Liver (tissue), 9 donors: ENCODE results near the gene LRMDA. TPM values are rescaled to one million over a fixed set of nuclear protein-coding genes. Genes with fewer than 3 reads are reported as not detected.

Experiments used
- DNase-seq: peaks from one replicate; pipeline ENCODE4 v3.0.0-alpha.2; 2017; ENCODE audit warnings: low spot score
- H3K27ac ChIP-seq, 2 donors: one replicate each; pipeline ENCODE4 v1.7.0; 2013; ENCODE audit warnings: inconsistent platforms in 2 of 2, low read length in 2 of 2, control low read depth in 1 of 2, low read depth in 1 of 2, mild to moderate bottlenecking in 1 of 2
- H3K27me3 ChIP-seq, 4 donors: one replicate each; pipeline versions ENCODE4 v1.6.1 to v1.7.0; 2013; ENCODE audit warnings: low read length in 3 of 4, inconsistent platforms in 1 of 4, mild to moderate bottlenecking in 1 of 4, moderate library complexity in 1 of 4; ENCODE audit not compliant: control insufficient read depth in 4 of 4, insufficient read depth in 4 of 4
- H3K36me3 ChIP-seq, 4 donors: one replicate each; pipeline versions ENCODE4 v1.6.1 to v1.7.0; 2013; ENCODE audit warnings: low read length in 3 of 4, mild to moderate bottlenecking in 3 of 4, low read depth in 1 of 4, moderate library complexity in 1 of 4; ENCODE audit not compliant: control insufficient read depth in 4 of 4, insufficient read depth in 3 of 4
- H3K4me1 ChIP-seq, 4 donors: one replicate each; pipeline versions ENCODE4 v1.6.1 to v1.7.0; 2013; ENCODE audit warnings: low read length in 3 of 4, mild to moderate bottlenecking in 3 of 4, moderate library complexity in 1 of 4; ENCODE audit not compliant: control insufficient read depth in 4 of 4, insufficient read depth in 4 of 4
- H3K4me3 ChIP-seq, 3 donors: one replicate each; pipeline versions ENCODE4 v1.6.1 to v1.7.0; 2013; ENCODE audit warnings: low read length in 3 of 3, control low read depth in 1 of 3, low read depth in 1 of 3, mild to moderate bottlenecking in 1 of 3
- H3K9ac ChIP-seq, 2 donors: one replicate each; pipeline ENCODE4 v1.7.0; 2013; ENCODE audit warnings: low read length in 2 of 2, mild to moderate bottlenecking in 2 of 2, moderate library complexity in 2 of 2, control low read depth in 1 of 2, low read depth in 1 of 2
- H3K9me3 ChIP-seq, 4 donors: one replicate each; pipeline versions ENCODE4 v1.6.1 to v1.7.0; 2013; ENCODE audit warnings: low read length in 3 of 4; ENCODE audit not compliant: control insufficient read depth in 4 of 4
- ATF3 ChIP-seq: IDR thresholded peaks from 2 replicates; pipeline ENCODE4 v1.6.1; 2016; ENCODE audit warnings: antibody characterized with exemption
- CTCF ChIP-seq: fragments of 150-350 bp; IDR thresholded peaks from 2 replicates; pipeline ENCODE4 v1.5.1; 2017; ENCODE audit warnings: improper control_type of control experiment, low read depth, low read length; ENCODE audit not compliant: missing input control
- EGR1 ChIP-seq, 2 donors: IDR thresholded peaks; 2 replicates each; pipeline ENCODE4 v1.6.1; 2016 to 2018; ENCODE audit warnings: antibody characterized with exemption in 2 of 2, low read depth in 2 of 2
- FOXA1 ChIP-seq: IDR thresholded peaks from 2 replicates; pipeline ENCODE4 v1.6.1; 2016; ENCODE audit warnings: antibody characterized with exemption
- FOXA2 ChIP-seq: IDR thresholded peaks from 2 replicates; pipeline ENCODE4 v1.6.1; 2016; ENCODE audit warnings: antibody characterized with exemption
- GABPA ChIP-seq, 2 donors: IDR thresholded peaks in 1 of 2; conservative IDR thresholded peaks in 1 of 2; 2 replicates each; pipeline ENCODE4 v1.6.1; 2016; ENCODE audit warnings: antibody characterized with exemption in 2 of 2, mild to moderate bottlenecking in 1 of 2, moderate library complexity in 1 of 2
- HNF4A ChIP-seq, 2 donors: conservative IDR thresholded peaks; 2 replicates each; pipeline ENCODE4 v1.6.1; 2016; ENCODE audit warnings: antibody characterized with exemption in 2 of 2, mild to moderate bottlenecking in 2 of 2
- HNF4G ChIP-seq: IDR thresholded peaks from 2 replicates; pipeline ENCODE4 v1.6.1; 2016; ENCODE audit warnings: antibody characterized with exemption
- JUND ChIP-seq, 2 donors: IDR thresholded peaks; 2 replicates each; pipeline ENCODE4 v1.6.1; 2016; ENCODE audit warnings: antibody characterized with exemption in 2 of 2
- MAX ChIP-seq: IDR thresholded peaks from 2 replicates; pipeline ENCODE4 v1.6.1; 2016; ENCODE audit warnings: antibody characterized with exemption
- NR2F2 ChIP-seq: IDR thresholded peaks from 2 replicates; pipeline ENCODE4 v1.6.1; 2016; ENCODE audit warnings: antibody characterized with exemption
- RAD21 ChIP-seq, 2 donors: IDR thresholded peaks; 2 replicates each; pipeline ENCODE4 v1.6.1; 2016; ENCODE audit warnings: antibody characterized with exemption in 2 of 2, mild to moderate bottlenecking in 2 of 2
- REST ChIP-seq: IDR thresholded peaks from 2 replicates; pipeline ENCODE4 v1.6.1; 2016; ENCODE audit warnings: antibody characterized with exemption, mild to moderate bottlenecking
- RXRA ChIP-seq, 2 donors: IDR thresholded peaks; 2 replicates each; pipeline ENCODE4 v1.6.1; 2017 to 2018; ENCODE audit warnings: antibody characterized with exemption in 2 of 2, mild to moderate bottlenecking in 1 of 2
- SP1 ChIP-seq: IDR thresholded peaks from 2 replicates; pipeline ENCODE4 v1.6.1; 2018; ENCODE audit warnings: antibody characterized with exemption, mild to moderate bottlenecking
- TAF1 ChIP-seq: conservative IDR thresholded peaks from 2 replicates; pipeline ENCODE4 v1.6.1; 2016; ENCODE audit warnings: antibody characterized with exemption, mild to moderate bottlenecking
- YY1 ChIP-seq: IDR thresholded peaks from 2 replicates; pipeline ENCODE4 v1.6.1; 2016; ENCODE audit warnings: antibody characterized with exemption, mild to moderate bottlenecking
- ZBTB33 ChIP-seq: IDR thresholded peaks from 2 replicates; pipeline ENCODE4 v1.6.1; 2016; ENCODE audit warnings: antibody characterized with exemption
- WGBS: extraction: QIAGEN DNeasy Blood & Tissue Kit; methylation state at CpG from one replicate; pipeline ENCODE4 v1.1.7; 2013; 5-methylcytosine and 5-hydroxymethylcytosine counted together
- polyA plus RNA-seq, 2 donors: library from polyadenylated mRNA; stranded (reverse) in 1 of 2; unstranded in 1 of 2; fragments of 200-250 nt in 1 of 2; fragments of >200 nt in 1 of 2; fragmentation: Nextera tagmentation in 1 of 2; extraction: Ambion mirVana in 1 of 2; gene quantifications; one replicate each; pipeline versions ENCODE4 v1.2.1 to v1.2.3, GENCODE V29; 2013 to 2015
- total RNA-seq, 2 donors: library from RNA; depleted of rRNA; stranded (reverse); fragments of >200 nt; gene quantifications; one replicate each; pipeline ENCODE4 v1.2.3, GENCODE V29; 2014
- donor health status: healthy.
- donor health status: healthy.
- donor health status: healthy.
- donor health status: healthy.
- donor health status: healthy.

The LRMDA gene
- total and polyA plus RNA-seq, 4 donors = 7.9 to 15.8 (median 11.3) TPM

GRCh38 chr10:75962395-75963061 lies 531.1 kb downstream of the LRMDA start:
- H3K27me3 ChIP-seq = no peaks in the 10 kb centered on the region
- no peak overlapping the region for H3K9ac ChIP-seq
- H3K4me1 ChIP-seq = no peaks in the 10 kb centered on the region
- no peaks in the 10 kb centered on the region for H3K36me3 ChIP-seq
- DNase-seq = no peak
- 82% methylated on average over 5 of the region's 5 CpGs for WGBS
- TF ChIP-seq HNF4A (conservative IDR thresholded peaks at IDR 0.05) (no peak), RXRA (IDR thresholded peaks at IDR 0.05) (peak in 1 of 2 donors; percentile 7)
- no peak overlapping the region for H3K27ac ChIP-seq
- H3K4me3 ChIP-seq = no peak overlapping the region
- H3K9me3 ChIP-seq = no peaks in the 10 kb centered on the region

- Histone ChIP-seq H3K9me3 (no peaks in the 10 kb centered on the region), H3K27ac (no peak overlapping the region), H3K4me3 (no peak overlapping the region), H3K27me3 (no peaks in the 10 kb centered on the region), H3K4me1 (no peaks in the 10 kb centered on the region), H3K9ac (no peak overlapping the region), H3K36me3 (no peaks in the 10 kb centered on the region)
- WGBS = 92% methylated on average over 7 of the region's 7 CpGs
- no peak for DNase-seq
- TF ChIP-seq REST (no peak), SP1 (no peak), FOXA2 (no peak), ZBTB33 (no peak), EGR1 (IDR thresholded peaks at IDR 0.05; ENCODE audit: low read depth in 2 of 2) (no peak), TAF1 (no peak), NR2F2 (no peak), ATF3 (no peak), HNF4G (no peak), RXRA (IDR thresholded peaks at IDR 0.05) (no peak), MAX (no peak), GABPA (IDR thresholded peaks at IDR 0.05 in 1 of 2, conservative IDR thresholded peaks at IDR 0.05 in 1 of 2) (no peak), YY1 (no peak), FOXA1 (no peak), CTCF (no peak), RAD21 (IDR thresholded peaks at IDR 0.05) (no peak), HNF4A (conservative IDR thresholded peaks at IDR 0.05) (no peak), JUND (IDR thresholded peaks at IDR 0.05) (no peak)
Measured at GRCh38 chr10:75967491-75967890, 536.1 kb downstream of the LRMDA start.
